HG03378 (cell line): Measurements from ENCODE around the gene PDE9A.
"Not testable (repeated sequence)": the region's sequence is repeated elsewhere in the genome, so short reads cannot be mapped to it uniquely, and the experiment has no call there.

Source experiments
- ATAC-seq: cut with Tn5 transposase; IDR thresholded peaks from one replicate; pipeline ENCODE4 v1.9.1; 2021; ENCODE audit warnings: mild to moderate bottlenecking, moderate library complexity; ENCODE audit not compliant: unreplicated experiment

PDE9A gene

GRCh38 chr21:42704861-42705260 lies 51.4 kb downstream of the PDE9A start:
- ATAC-seq, result no peak

- ATAC-seq, result no peak
Observed at GRCh38 chr21:42705346-42705745, 51.9 kb downstream of the PDE9A start.

- no peak for ATAC-seq
Observed at GRCh38 chr21:42705746-42706374, 52.4 kb downstream of the PDE9A start.

- ATAC-seq, result no peak
Observed at GRCh38 chr21:42706765-42707164, 53.3 kb downstream of the PDE9A start.

- ATAC-seq, result no peak
Observed at GRCh38 chr21:42707207-42707830, 53.9 kb downstream of the PDE9A start.

GRCh38 chr21:42708107-42708506 lies 54.7 kb downstream of the PDE9A start:
- no peak for ATAC-seq

- not testable (repeated sequence) for ATAC-seq
Observed at GRCh38 chr21:42708916-42709315, 55.5 kb downstream of the PDE9A start.

GRCh38 chr21:42711667-42712066 lies 58.2 kb downstream of the PDE9A start:
- no peak for ATAC-seq

- ATAC-seq, result not testable (repeated sequence)
Observed at GRCh38 chr21:42715427-42715826, 62.0 kb downstream of the PDE9A start.

- ATAC-seq, result no peak
Observed at GRCh38 chr21:42716074-42716473, 62.7 kb downstream of the PDE9A start.

- not testable (repeated sequence) for ATAC-seq
Observed at GRCh38 chr21:42720484-42720883, 67.1 kb downstream of the PDE9A start.

- ATAC-seq, result no peak
Observed at GRCh38 chr21:42721341-42721824, 68.0 kb downstream of the PDE9A start.

GRCh38 chr21:42722153-42722552 lies 68.7 kb downstream of the PDE9A start:
- no peak for ATAC-seq

- ATAC-seq, result no peak
Observed at GRCh38 chr21:42722808-42723473, 69.5 kb downstream of the PDE9A start.

GRCh38 chr21:42724226-42724920 lies 71.0 kb downstream of the PDE9A start:
- no peak for ATAC-seq

GRCh38 chr21:42725416-42725930 lies 72.1 kb downstream of the PDE9A start:
- ATAC-seq, result no peak

GRCh38 chr21:42731264-42732032 lies 78.0 kb downstream of the PDE9A start:
- no peak for ATAC-seq

GRCh38 chr21:42732033-42732410 lies 78.6 kb downstream of the PDE9A start:
- ATAC-seq, result no peak

GRCh38 chr21:42733037-42733627 lies 79.7 kb downstream of the PDE9A start:
- no peak for ATAC-seq

- ATAC-seq, result no peak
Observed at GRCh38 chr21:42733874-42734273, 80.5 kb downstream of the PDE9A start.
